DOHH2 (cell line): ENCODE results near the gene ASTL.

Source experiments
- EZH2phosphoT487 ChIP-seq: fragments of 200-600 bp; sonication (generic); IDR thresholded peaks from 2 replicates; pipeline ENCODE4 v1.6.1; 2017; ENCODE audit warnings: borderline replicate concordance, mild to moderate bottlenecking, antibody characterized with exemption, low read length, moderate library complexity, mixed read lengths
- TF ChIP-seq, protein P1 (sequence below): fragments of 200-600 bp; sonication (generic); IDR thresholded peaks from one replicate; pipeline ENCODE4 v1.5.1; 2014; ENCODE audit warnings: antibody characterized with exemption, mild to moderate bottlenecking, low read depth, low read length; ENCODE audit not compliant: poor library complexity, severe bottlenecking

DNA sequence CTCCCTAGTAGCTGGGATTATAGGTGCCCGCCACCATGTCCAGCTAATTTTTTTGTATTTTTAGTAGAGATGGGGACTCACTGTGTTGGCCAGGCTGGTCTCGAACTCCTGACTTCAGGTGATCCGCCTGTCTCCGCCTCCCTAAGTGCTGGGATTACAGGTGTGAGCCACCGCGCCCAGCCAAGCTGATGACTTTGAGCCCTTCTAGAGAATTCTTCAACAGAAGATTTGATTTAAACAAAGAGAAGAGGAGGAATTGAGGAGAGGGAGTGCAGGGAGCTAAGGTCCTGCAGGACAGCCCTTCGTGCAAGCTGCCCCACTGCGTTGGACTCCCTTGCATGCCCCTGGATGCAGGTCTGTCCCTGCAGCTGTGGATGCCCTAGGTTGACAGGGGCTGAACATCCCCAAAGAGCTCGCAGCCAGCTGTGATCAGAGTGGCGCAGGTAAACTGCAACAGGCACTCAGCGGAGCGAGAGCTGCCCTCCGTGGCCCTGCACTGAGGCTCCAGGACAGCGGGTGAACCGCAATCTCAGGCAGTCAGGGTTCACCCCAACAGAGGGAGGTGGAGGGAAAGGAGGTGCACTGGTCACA is 35.6 kb downstream of the ASTL start:
- TF ChIP-seq, protein P1, sequence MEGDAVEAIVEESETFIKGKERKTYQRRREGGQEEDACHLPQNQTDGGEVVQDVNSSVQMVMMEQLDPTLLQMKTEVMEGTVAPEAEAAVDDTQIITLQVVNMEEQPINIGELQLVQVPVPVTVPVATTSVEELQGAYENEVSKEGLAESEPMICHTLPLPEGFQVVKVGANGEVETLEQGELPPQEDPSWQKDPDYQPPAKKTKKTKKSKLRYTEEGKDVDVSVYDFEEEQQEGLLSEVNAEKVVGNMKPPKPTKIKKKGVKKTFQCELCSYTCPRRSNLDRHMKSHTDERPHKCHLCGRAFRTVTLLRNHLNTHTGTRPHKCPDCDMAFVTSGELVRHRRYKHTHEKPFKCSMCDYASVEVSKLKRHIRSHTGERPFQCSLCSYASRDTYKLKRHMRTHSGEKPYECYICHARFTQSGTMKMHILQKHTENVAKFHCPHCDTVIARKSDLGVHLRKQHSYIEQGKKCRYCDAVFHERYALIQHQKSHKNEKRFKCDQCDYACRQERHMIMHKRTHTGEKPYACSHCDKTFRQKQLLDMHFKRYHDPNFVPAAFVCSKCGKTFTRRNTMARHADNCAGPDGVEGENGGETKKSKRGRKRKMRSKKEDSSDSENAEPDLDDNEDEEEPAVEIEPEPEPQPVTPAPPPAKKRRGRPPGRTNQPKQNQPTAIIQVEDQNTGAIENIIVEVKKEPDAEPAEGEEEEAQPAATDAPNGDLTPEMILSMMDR = no peak
- no peak for TF ChIP-seq EZH2phosphoT487
